NCI-H2107 treated with DMSO at 0.1 percent for 48 hours (cell line): ENCODE measurements around the gene ARNT2.
"Not testable (repeated sequence)": the region's sequence is repeated elsewhere in the genome, so short reads cannot be mapped to it uniquely, and the experiment has no call there.

Experiments
- DNase-seq: peaks from one replicate; lab custom pipeline; 2025; ENCODE audit not compliant: unreplicated experiment; lab: John Stamatoyannopoulos, UW

Gene ARNT2

DNA sequence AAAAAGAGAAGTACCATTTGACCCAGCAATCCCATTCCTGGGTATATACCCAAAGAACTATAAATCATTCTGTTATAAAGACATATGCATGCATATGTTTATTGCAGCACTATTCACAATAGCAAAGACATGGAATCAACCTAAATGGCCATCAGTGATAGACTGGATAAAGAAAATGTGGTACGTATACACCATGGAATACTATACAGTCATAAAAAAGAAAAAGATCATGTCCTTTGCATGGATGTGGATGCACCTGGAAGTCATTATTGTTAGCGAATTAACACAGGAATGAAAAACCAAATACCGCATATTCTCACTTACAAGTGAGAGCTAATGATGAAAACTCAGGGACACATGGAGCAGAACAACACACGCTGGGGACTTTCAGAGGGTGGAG, 106.8 kb downstream of the ARNT2 start:
- DNase-seq: not testable (repeated sequence)

- DNase-seq: no peak
Observed at GRCh38 chr15:80512726-80513660, 108.8 kb downstream of the ARNT2 start.

DNA sequence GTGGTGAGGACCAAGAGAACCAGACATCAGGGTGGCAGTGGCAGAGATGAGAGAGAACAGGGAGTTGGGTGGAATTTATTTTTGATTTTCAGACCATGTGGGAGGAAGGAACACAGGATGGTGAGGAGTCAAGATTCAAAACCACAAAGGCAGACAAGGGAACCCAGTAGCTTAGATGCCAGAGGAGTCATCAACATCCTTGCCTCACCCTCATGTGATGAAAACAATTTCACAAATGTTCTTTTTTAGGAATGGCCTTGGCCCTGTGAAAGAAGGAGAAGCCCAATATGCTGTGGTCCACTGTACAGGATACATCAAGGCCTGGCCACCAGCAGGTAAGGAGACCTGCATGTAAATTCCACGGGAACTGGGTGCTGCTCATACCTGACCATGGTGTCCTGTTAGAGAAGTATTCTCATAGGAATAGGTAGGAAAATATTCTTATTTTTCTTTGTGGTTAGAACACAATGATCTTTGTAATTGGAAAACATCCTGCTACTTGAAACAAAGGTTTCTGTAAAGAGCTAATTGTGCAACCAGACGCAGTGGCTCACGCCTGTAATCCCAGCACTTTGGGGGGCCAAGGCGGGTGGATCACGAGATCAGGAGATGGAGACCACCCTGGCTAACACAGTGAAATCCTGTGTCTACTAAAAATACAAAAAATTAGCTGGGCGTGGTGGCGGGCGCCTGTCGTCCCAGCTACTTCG, 110.0 kb downstream of the ARNT2 start:
- no peak for DNase-seq

GRCh38 chr15:80517290-80517689, 113.1 kb downstream of the ARNT2 start:
- no peak for DNase-seq

- no peak for DNase-seq
Observed at GRCh38 chr15:80518522-80518921, 114.3 kb downstream of the ARNT2 start.

DNA sequence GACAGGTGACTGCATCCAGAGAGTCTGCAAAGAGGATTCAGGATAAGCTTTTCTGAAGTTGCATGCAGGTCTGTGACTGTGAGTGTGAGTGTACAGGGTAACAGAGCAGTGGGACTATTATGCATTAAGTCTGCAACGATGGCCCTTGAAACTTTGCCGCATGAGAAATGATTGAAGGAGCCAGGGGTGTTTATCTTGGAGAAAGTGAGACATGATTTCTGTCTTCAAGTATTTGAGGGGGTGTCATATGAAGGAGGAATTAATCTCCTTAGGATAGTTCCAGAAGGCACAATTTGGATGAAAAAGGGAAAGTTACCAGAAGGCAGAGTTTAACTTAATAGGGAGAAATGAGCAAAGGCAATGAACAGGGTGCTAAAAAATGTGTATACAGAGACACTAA, 119.6 kb downstream of the ARNT2 start:
- DNase-seq: no peak

DNA sequence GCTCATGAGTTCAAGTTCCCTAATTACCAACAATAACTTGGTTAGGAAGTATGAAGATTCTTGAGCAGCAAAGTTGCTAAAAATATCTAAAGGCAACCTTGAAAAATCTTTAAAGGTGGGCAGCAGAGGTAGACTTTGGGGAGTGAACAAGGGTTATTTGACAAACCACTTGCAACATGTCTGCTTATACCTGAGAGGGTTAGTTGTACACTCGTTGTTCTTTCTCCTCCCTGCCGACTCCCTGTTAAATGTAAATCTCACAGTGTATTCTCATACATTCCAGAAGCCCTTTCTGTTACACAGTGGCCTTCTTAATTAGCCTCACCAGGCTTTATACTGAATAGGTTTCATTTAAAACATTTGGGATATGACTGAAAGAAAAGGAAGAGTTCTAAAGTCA, 121.7 kb downstream of the ARNT2 start:
- no peak for DNase-seq

GRCh38 chr15:80526556-80527340, 122.6 kb downstream of the ARNT2 start:
- no peak for DNase-seq

DNA sequence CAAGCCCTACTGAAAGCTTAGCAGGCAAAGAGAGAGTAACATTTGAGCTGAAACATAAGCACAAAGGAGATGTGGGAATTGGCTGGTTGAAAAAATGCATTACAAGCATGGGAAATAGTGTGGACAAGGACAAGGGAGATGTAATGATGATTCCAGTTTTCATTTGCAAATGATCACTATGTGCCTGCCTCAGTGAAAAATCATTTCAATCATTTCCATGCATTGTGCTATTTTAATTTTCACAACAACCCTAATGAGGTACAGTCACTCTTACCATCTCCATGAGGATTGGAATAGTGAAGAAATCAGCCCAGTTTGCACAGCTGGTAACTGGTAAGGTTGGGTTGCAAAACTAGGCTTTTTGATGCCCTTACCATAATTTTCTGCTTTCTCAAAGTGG, 123.2 kb downstream of the ARNT2 start:
- DNase-seq: no peak

- DNase-seq: no peak
Observed at GRCh38 chr15:80527961-80528360, 123.8 kb downstream of the ARNT2 start.

- DNase-seq: no peak
Observed at GRCh38 chr15:80530737-80531365, 126.7 kb downstream of the ARNT2 start.

DNA sequence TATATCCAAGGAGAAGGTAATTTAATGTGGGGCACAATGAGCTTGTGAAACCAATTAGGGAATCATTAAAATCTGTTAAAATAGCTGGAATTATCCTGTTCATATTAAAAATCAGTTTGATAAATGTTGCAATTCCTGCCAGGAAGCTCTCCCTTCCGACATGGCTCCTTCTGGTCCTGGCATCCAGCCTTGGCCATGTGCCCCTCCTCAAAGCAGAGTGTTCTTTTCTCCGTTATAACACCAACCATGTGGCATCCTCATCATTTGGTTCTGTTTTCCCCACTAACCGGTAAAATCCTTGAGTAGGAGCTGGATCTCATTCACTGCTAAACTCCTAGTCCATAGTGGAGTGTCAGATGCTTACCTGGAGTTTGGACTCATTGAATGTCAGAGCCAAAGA, 127.2 kb downstream of the ARNT2 start:
- DNase-seq: no peak

- DNase-seq: no peak
Observed at GRCh38 chr15:80531796-80532195, 127.6 kb downstream of the ARNT2 start.

GRCh38 chr15:80533790-80534333, 129.7 kb downstream of the ARNT2 start:
- DNase-seq: no peak

DNA sequence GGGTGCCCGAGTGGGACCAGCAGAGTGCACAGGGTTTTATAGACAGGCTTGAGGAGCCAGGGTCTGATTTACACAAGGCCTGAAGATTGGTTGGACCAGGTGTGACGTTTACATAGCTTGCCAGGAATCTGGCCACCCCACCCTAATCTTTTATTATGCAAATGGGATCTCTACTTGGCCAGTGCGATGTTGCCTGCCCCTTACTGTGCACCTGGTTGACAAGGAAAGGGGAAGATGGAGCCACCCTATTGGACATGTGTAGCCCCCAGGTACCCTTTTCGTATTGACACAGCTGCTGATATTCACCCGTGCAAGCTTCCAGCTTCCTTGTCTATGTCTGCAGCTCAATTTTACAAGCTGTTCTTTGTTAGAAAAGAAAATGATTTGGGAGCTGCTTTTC, 132.0 kb downstream of the ARNT2 start:
- peak; percentile 28 for DNase-seq

DNA sequence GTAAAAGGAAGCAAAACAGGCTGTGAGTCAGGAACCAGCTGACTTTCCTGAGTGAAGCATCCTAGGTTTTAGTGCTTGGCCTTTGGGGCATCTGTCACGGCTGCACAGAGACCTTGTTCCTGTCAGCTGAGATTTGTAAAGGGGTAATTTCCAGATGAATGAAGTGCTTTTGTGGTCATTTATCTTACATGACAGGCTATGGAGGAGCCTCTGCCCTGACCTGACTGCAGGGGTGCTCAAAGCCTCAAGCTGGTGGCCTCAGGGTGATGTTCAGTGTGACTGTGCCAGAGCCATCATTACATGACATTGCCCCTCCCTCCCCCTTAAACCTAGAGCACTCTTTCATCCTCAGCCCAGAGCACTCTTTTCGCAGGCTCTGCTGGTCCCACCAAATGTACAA, 132.5 kb downstream of the ARNT2 start:
- DNase-seq: no peak

GRCh38 chr15:80545078-80545477, 140.9 kb downstream of the ARNT2 start:
- DNase-seq: no peak

DNA sequence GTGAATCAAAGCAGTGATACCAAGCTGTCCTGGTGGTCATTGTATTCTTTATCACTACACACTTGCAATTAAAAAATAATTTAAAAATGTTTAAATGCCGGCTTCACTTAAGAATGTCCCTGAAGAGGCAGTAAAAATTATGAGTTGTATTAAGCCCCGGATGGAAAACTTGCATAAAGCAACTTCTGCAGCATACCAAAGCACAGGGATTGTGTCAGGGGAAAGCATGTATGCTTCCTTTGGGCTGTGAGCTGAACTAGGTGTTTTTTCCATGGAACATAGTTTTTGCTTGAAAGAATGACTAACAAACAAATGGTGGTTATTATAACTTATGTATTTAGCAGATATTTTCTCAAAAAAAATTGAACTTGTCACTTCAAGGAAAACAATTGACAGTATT, 143.1 kb downstream of the ARNT2 start:
- DNase-seq: no peak

GRCh38 chr15:80549191-80549590, 145.0 kb downstream of the ARNT2 start:
- no peak for DNase-seq

DNA sequence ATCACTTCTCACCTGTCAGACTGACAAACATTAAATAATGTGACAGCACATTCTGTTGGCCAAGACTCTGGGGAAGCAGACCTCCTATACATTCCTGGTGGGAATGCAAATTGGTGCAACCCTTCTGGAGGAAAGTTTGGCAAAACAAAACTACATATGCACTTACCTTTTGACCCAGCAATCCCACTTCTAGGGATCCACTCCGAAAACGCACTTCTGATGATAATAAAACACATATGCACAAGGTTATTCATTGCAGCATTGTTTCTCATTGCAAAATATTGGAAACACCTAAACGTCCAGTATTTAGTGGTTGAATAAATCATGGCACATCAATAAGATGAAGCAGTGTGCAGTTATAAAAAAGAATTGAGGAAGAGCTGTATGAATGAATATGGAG, 145.5 kb downstream of the ARNT2 start:
- no peak for DNase-seq
